ENCODE measurements around the gene RBM25.
A peak's percentile ranks its signal among the peaks of the same experiment; 100 is the strongest.
"Not testable (repeated sequence)": the region's sequence is repeated elsewhere in the genome, so short reads cannot be mapped to it uniquely, and the experiment has no call there.

The RBM25 gene

DNA sequence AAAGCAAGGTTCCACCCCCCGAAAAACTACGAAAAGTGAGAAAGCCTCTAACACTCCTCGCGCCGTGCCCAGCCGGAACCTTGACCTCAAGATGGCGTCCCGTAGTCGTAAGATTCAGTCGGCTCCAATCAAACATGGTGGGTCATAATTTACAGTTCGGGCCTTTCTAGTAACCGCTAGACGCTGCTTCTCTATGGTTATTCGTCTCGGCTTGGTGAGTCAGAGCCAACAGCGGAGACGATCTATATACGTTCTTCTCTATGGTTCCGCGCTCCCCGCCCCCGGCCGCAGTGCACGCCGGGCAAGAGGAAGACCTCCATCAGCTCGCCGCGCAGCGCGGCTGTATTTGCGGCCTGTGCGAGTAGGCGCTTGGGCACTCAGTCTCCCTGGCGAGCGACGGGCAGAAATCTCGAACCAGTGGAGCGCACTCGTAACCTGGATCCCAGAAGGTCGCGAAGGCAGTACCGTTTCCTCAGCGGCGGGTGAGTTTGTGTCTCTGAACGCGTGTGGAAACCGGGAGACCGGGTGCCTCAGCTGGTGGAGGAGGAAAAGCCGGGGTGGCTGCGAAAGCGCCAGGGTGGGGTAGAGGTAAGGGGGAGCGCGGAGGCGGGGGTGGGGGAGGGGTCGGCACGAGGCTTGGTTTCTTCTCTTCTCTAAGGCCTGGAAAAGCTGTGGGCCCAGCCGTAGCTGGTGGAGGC lies at the start of gene RBM25:
Gene RBM25, plus strand, starts transcription at position 311 of the 698 bp plus-strand sequence. CDS start 13,108 bp downstream, outside the sequence.
- peak; percentile 67 to 98 (median 94) for DNase-seq

DNA sequence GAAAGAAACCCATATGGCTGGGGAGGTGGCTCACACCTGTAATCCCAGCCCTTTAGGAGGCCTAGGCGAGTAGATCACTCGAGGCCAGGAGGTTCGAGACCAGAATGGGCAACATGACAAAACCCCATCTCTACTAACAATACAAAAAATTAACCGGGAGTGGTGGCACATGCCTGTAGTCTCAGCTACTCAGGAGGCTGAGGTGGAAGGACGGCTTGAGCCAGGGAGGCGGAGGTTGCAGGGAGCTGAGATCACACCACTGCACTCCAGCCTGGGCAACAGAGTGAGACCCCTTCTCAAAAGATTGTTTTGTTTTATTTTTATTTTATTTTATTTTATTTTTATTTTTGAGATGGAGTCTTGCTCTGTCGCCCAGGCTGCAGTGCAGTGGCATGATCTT lies 47.1 kb upstream of the RBM25 start:
- DNase-seq = not testable (repeated sequence)

DNA sequence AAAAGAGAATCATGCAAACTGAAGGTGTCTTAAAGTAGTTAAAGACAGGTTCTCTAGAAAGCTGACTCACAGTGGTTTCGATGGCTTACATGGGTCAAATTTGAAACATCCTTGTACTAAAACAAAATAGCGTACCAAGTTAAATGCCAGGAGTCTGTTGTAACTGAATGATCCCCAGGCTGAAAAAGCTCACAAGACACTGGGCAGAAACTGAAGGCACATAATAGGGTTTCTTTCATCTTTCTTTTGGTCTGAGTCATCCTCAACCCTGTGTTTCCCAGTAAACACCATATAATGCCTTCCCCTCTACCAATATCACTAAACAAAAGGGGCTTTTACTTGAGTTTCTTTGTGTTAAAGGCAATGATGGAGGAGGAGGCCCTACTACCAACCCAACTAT lies 44.2 kb upstream of the RBM25 start:
- DNase-seq = peak in 1 of 58 donors; percentile 0

DNA sequence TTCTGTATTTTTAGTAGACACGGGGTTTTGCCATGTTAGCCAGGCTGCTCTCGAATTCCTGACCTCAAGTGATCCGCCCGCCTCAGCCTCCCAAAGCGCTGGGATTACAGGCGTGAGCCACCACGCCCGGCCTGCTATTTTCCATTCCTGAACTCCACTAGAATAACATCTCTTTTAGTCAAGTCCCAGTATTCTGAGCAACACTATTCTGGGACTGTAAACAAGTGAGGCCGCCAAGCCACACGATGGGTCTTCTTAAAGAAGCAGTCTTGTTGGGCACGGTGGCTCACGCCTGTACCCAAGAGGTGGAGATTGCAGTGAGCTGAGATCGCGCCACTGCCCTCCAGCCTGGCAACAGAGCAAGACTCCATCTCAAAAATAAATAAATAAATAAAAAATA lies 42.8 kb upstream of the RBM25 start:
- not testable (repeated sequence) for DNase-seq

DNA sequence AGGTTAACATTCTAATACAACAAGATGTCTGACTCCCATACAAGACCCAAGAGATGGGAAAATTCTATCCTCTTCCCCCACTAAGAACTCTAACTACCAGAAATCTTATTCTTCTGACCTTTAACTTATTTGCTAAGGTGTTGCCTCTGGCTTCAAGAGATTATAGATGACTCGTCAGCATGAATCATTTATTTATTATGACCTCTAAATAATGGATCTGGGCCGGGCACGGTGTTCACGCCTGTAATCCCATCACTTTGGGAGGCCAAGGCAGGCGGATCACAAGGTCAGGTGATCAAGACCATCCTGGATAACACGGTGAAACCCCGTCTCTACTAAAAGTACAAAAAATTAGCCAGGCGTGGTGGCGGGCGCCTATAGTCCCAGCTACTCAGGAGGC lies 42.3 kb upstream of the RBM25 start:
- not testable (repeated sequence) for DNase-seq

DNA sequence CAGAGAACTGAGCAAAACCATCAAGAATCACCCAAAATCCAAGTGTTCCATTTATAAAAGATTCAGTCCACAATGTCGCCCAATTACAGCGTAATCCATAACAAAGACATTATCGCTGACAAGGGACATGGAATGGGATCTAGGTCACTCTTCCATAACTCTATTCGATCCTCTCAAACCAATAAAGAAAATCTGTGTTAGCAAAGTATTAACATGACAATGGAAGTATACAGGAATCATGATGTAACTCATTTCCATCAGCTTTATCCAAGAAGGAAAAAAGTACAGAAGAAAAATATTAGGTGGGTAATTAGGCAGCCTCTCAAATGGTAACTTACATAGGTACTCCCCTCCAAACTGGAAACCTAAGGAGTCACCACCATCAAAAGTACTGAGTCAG lies 36.3 kb upstream of the RBM25 start:
- DNase-seq = no peak

DNA sequence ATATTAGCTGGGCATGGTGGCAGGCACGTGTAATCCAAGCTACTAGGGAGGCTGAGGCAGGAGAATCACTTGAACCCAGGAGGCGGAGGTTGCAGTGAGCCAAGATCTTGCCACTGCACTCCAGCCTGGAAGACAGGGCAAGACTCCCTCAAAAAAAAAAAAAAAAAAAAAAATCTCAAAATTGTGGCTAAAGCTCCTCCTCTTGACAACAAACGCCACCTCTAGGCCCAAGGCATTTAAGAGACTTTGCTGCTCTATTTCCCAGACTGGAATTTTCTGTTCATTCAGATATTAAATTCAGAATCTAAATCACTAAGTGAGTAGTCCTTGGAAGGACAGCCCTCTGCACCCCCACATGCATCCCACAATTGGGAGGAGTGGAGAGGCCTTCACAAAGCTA lies 32.8 kb upstream of the RBM25 start:
- DNase-seq = no peak

DNA sequence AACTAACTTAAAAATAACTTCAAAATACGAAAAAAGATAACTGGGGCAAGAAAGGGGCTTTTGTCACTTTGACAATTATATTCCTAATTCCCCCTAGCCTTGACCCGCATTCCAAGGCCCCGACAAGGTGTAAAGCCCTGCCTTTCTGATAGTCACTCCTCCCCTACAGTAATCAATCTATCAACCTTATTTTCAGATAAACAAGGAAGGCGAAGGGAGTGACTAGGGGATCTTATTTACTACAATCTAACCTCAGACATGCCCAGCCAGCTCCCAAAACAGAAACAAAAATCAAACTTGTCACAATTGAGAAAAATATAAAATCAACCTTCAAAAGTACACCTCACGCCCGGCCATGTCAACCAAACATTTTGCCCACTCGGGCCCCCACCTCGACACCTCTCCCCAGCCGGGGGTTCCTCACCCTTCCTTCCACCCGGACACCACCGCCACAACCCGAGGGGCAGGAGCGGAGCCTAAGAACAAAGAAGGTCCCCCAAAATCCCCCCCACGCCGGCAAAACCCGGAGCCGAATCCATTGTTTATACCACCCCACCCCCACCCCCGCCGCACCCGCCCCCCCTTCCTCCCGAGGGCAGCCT lies 32.0 kb upstream of the RBM25 start:
- peak in 3 of 58 donors; percentile 21 to 53 (median 36) for DNase-seq

DNA sequence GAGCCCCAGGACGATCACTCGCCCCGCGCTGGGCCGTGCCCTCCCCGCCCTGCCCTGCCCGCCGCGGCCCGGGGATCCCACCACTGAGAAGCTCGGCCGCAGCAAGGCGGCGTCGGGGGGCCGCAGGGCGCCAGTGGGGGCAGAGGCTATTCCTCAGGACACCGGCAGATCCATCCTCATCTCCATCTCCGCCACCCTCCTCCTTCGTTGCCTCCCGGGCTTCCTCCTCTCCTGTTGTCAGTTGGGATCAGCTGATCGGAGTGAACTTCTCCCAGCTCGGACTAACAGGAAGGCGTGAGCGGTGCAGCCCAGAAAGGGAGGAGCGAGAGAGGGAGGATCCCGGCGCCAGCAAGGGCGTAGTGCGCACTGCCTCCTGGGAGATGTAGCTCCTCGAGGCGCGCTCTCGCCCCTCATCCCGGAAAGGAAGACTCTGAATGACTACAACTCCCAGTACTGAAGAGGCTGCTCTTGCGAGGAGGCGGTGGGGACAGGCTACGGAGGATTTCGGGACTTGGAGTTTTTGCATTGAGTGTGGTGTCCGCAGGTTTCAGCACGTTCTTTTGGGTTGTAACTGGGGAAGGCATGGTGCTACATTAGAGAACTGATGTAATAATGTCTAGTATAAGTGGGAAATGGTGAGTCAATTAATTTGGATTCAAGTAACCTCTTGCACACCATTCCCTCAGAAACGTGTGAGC lies 31.3 kb upstream of the RBM25 start, which contains the start of gene ZFYVE1:
Gene ZFYVE1, minus strand, starts transcription at position 262 of the 698 bp plus-strand sequence. CDS start 2,598 bp downstream, outside the sequence.
- peak; percentile 74 to 99 (median 98) for DNase-seq

DNA sequence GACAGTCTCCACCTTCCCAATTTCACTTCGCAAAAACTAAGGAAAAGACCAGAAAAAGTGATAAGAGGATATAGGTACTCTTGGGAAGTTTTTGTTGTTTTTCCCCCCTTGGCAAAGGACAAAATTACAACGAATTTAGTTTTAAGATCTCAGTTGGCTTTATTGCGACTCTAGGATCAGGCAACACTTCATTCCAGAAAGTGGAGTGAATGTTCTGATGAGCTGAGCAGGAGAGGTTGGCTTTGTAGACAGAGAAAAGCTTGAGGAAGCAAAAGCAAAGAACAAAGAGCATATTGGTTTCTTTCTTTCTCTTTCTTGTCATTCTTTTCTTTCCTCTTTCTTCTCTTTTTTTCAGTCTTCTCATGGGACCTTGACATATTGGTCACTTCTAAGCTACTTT lies 30.8 kb upstream of the RBM25 start:
- no peak for DNase-seq

DNA sequence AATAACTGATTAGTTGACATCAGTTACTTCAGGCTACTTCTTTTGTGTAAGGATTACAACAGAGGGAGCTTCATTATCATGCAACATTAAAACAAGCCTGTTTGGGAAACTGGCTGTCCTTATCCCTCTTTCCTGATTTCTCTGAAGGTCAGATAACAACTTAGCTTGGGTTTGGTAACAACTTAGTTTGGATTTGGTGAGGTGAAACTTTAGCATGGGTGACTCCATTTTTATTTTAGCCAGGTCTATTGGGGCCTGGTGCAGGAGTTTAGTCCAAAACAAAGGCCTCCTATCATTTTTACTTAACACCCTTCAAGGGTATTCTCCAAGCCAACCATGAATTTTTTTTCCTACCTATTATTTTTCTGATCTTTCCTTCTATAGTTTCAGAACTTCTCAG lies 30.4 kb upstream of the RBM25 start:
- DNase-seq = no peak

DNA sequence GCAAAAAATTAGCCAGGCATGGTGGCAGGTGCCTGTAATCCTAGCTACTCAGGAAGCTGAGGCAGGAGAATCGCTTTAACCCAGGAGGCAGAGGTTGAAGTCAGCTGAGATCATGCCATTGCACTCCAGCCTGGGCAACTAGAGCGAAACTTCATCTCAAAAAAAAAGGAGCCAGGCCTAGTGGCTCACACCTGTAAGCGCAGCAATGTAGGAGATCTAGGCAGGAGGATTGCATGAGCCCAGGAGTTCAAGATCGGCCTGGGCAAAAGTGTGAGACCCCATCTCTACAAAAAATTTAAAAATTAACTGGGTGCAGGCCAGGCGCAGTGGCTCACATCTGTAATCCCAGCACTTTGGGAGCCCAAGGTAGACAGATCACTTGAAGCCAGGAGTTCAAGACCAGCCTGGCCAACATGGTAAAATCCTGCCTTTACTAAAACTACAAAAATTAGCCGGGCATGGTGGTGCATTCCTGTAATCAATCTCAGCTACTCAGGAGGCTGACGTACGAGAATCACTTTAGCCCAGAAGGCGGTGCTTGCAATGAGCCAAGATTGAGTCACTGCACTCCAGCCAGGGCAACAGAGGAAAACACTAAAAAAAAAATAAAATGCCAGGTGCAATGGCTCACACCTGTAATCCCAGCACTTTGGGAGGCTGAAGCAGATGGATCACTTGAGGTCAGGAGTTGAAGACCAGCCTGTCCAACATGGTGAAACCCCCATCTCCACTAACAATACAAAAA lies 21.5 kb upstream of the RBM25 start:
- not testable (repeated sequence) for DNase-seq

DNA sequence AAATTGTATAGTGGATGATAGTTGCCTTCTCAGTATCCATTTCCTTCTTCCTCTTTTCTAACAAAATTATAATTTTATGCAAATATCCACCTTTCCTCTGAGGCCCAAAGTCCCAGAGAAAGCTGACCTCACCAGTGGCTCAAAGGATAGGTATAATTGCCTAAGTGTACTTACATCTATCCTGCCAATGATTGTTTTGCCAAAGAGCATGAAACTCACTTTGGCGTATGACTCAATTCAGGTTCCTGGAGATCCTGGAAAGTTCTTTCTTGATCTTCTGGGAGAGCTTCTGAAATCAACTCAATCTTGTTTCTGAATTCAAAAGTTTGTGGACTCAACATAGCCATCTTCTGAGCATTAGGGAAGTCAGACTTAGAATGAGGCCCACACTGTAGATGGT lies 10.5 kb upstream of the RBM25 start:
- no peak for DNase-seq

DNA sequence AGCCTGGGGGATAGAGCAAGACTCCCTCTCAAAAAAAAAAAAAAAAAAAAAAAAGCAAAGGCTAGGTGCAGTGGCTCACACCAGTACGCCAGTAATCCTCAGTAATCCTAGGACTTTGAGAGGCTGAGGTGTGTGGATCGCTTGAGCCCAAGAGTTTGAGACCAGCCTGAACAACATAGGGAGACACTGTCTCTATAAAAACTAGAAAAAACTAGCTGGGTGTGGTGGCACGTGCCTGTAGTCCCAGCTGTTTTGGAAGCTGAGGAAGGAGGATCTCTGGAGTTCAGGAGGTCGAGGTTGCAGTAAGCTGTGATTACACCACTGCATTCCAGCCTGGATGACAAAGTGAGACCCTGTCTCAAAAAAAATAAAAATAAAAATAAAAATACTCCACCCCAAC lies 8.9 kb upstream of the RBM25 start:
- no peak for DNase-seq

DNA sequence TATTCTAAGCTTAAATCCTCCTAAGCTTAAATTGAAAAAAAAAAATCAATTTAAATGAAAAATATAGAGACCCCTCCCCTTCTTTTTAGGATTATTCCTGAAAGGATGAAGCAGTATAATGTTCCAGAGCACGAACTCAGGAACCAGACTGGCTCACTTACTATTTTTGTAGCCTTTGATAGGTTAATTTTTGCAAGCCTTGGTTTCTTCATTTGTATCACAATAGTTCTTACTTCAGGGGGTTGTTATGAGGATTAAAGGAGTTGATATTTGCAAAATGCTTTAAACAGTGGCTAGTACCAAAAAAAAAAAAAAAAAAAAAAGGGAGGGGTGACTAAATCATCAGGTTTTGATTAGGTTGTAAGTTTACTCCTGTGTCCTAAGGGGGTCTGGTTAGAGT lies 3.1 kb upstream of the RBM25 start:
- DNase-seq = no peak

DNA sequence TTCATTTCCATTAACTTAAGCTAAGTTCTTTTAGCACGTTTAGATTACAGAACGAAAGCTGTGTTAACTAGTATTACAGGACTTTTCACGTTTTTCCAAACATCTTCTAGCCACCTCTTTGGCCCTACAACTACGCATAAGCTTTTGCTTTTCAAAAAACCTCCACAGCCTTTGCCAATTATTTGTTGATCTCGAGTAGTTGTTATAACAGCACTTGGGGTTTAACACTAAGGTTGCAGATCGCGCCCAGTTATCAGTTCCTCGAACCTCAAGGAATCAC lies 450 bp upstream of the RBM25 start:
- no peak for DNase-seq

DNA sequence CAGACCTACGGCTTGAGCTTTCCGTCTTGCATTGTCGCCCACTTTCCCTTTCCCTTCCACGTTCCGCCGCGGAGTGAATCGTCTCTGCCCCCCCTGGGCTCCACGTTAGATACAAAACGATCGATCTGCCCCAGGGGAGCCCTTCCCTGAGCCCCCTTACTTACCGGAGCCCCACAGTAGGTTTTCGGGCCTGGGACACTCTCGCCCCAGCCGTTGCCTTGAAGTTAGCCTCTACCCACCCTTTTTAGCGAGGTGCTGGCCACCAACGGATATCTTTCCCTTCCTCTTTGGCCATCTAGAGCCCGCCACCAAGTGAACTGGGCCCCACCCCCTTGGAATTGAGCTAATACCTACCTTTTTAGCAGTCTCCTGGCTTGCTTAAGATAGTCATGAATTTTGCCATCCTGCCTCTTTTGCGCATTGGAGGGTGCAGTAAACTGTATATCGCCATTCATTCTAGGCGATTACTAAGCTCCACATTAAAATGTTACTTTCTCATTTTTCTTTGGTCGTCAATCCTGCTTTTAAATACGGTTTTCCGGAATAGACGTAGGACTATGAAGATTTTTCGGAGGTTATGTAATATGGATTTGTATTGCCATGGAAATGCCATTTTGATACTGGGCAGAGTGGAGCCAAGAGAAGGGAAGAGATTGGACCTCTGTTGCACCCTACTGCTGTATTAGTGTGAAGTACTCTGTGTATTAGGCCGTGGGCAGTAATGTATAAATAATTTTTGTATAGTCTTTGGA lies 764 bp downstream of the RBM25 start:
- peak in 17 of 58 donors; percentile 5 to 74 (median 49) for DNase-seq

DNA sequence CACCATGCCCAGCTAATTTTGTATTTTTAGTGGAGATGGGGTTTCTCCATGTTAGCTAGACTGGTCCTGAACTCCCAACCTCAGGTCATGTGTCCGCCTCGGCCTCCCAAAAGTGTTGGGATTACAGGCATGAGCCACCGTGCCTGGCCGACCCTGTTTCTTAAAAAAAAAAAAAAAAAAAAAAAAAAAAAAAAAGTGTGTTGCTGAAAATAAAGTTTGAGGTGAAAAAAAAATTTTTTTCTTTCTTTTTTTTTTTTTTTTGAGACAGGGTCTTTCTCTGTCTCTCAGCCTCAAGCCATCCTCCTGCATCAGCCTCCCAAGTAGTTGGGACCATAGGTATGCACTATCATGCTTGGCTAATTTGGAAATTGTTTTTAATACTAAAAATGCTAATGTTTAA lies 11.3 kb downstream of the RBM25 start:
- DNase-seq = no peak

DNA sequence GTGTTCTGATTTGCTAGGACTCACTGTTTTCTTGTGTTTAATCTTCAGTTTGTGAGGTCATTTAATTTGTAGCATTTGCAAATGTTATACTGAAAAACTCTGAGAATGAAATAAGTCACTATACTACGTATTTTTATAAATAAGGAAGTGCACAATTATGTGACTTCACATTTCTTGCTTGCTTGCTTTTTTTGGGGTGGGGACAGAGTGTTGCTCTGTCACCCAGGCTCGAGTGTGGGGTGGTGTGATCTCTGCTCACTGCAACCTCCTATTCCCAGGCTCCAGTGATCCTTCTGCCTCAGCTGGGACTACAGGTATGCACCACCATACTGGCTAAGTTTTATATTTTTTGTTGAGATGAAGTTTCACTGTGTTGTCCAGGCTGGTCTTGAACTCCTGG lies 32.7 kb downstream of the RBM25 start:
- DNase-seq = no peak

DNA sequence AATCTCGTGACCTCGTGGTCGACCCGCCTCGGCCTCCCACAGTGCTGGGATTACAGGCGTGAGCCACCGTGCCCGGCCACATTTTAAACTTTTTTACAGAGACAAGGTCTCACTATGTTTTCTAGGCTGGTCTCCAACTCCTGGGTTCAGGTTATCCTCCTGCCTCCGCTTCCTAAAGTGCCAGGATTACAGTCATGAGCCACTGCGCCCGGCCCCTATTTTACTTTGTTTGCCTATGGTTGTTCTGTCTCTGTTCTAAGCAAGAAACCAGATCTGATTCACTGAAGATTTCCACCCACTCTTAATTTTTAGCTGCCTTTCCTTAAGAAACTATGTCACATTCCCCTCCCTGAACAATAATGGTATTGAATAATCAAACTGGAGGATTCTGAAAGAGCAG lies 39.1 kb downstream of the RBM25 start:
- DNase-seq = no peak

DNA sequence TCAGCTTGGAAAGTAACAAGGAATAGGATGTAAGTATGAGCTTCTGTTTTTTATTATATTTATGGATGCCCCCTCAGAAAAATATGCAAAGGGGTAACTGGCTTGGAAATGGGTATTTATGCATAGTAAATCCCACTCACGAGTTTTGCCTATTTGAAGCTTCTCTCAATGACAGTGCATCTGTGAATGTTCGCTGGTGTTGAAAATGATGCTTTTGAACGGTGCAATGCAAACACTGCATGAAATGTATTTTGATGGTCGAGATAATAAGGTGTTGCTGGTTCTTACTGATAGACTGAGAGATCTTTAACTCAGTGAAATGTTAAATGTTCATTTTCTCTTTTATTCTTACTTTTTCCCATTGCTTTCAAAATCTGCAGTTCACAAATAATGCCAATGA lies 42.0 kb downstream of the RBM25 start:
- no peak for DNase-seq

All from anterior cingulate cortex (tissue), 58 donors.